Type B pancreatic cell (in vitro differentiated cells): Measurements from ENCODE around the gene REPS1. TPM values are rescaled to one million over a fixed set of nuclear protein-coding genes. Genes with fewer than 3 reads are reported as not detected.

ENCODE experiments used
- DNase-seq: peaks from one replicate; pipeline ENCODE4 v3.0.0; 2021; ENCODE audit warnings: mixed read lengths; ENCODE audit not compliant: unreplicated experiment; ENCODE audit errors: extremely low spot score
- H3K27ac Mint-ChIP-seq: 2 replicates; pipeline ENCODE4 v1.8.0; 2021; ENCODE audit warnings: mild to moderate bottlenecking, mixed read lengths
- H3K27me3 Mint-ChIP-seq: 2 replicates; pipeline ENCODE4 v1.8.0; 2021; ENCODE audit warnings: mixed read lengths
- H3K36me3 Mint-ChIP-seq: 2 replicates; pipeline ENCODE4 v1.8.0; 2021; ENCODE audit warnings: mixed read lengths
- H3K4me1 Mint-ChIP-seq: one replicate; pipeline ENCODE4 v1.8.0; 2021; ENCODE audit warnings: mixed read lengths; ENCODE audit not compliant: unreplicated experiment
- H3K4me3 Mint-ChIP-seq: 2 replicates; pipeline ENCODE4 v1.8.0; 2021; ENCODE audit warnings: mild to moderate bottlenecking, mixed read lengths
- H3K9me3 Mint-ChIP-seq: 2 replicates; pipeline ENCODE4 v1.8.0; 2021; ENCODE audit warnings: mixed read lengths
- CTCF ChIP-seq: fragments of 200-600 bp; sonication (generic); conservative IDR thresholded peaks from 2 replicates; pipeline ENCODE4 v1.5.0; 2021; ENCODE audit warnings: antibody characterized with exemption, mild to moderate bottlenecking
- total RNA-seq: library from RNA; stranded (reverse); gene quantifications from 2 replicates; pipeline ENCODE4 v1.2.1, GENCODE V29; 2021; ENCODE audit warnings: low replicate concordance

Gene REPS1
- total RNA-seq, 1 donor from 2014 or later: 57.0 TPM

- Mint-ChIP-seq H3K27ac (no peak overlapping the region), H3K4me1 (no peaks in the 10 kb centered on the region), H3K9me3 (no peaks in the 10 kb centered on the region), H3K4me3 (no peak overlapping the region), H3K27me3 (no peaks in the 10 kb centered on the region), H3K36me3 (peaks cover 62% of the 10 kb centered on the region)
- no peak for TF ChIP-seq CTCF
- DNase-seq: no peak
Observed at GRCh38 chr6:138909511-138909910, 78.5 kb downstream of the REPS1 start.

DNA sequence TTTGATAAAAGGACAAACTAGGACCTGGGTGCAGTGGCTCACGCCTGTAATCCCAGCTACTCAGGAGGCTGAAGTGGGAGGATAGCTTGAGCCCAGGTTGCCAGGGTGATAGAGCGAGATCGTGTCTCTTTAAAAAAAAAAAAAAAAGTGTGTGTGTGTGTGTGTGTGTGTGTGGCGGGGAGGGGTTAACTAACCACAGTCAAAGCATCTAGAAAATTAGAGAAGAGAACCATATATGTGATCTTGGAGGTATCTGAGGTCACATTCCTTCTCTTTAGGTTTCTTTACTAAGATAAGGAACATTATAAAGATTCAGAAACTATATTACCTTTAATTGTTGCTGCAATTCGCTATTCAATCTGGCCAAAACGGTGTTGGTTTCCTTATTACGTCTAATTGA, 80.9 kb downstream of the REPS1 start:
- Mint-ChIP-seq H3K36me3 (peaks cover 42% of the 10 kb centered on the region), H3K4me3 (no peak overlapping the region), H3K9me3 (no peaks in the 10 kb centered on the region), H3K27me3 (no peaks in the 10 kb centered on the region), H3K4me1 (no peaks in the 10 kb centered on the region), H3K27ac (no peak overlapping the region)
- TF ChIP-seq CTCF: no peak
- no peak for DNase-seq

DNA sequence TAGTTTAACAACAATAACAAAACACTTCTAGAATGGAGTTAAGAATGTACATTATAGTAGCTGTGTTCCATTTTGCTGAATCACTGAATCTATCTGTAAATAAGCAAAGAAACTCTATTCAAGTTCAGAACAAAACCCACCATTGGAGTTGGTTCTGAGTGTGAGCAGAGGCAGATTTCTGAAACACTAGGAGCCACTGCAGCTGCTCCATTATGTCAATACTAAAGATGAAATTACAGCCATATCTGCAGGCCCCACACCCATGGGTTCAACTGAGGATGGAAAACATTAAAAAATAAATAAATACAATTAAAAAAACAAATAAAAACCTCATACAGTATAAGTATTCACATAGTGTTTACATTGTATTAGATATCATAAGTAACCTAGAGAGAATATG, 91.0 kb downstream of the REPS1 start:
- TF ChIP-seq CTCF: no peak
- Mint-ChIP-seq H3K27ac (no peak overlapping the region), H3K4me1 (no peaks in the 10 kb centered on the region), H3K4me3 (no peak overlapping the region), H3K36me3 (peaks cover 40% of the 10 kb centered on the region), H3K27me3 (no peaks in the 10 kb centered on the region), H3K9me3 (no peaks in the 10 kb centered on the region)
- no peak for DNase-seq

DNA sequence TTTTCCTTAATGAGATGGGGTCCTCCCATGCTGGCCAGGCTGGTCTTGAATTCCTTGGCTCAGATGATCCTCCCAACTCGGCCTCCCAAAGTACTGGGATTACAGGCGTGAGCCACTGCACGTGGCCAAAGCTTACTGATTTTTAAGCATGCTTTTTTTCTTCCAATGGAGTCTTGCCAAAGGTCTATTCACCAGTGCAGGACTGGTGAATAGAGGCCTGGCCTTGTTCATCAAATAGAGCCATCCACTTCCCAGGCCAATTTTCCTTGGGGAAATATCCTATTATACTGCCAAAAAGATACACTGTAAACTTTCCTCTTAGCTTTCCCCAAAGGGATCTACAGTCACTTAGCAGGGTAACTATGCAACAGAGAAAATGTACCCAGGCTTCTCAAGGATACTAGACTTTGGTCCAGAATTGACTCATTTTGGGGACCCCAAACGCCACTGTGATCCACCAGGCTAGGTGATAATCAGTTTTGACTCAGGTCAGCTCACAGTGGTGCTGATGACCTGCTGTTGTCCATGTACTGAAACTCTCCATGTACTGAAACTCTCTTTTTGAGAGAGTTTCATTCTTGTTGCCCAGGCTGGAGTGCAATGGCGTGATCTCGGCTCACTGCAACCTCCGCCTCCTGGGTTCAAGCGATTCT, 91.8 kb downstream of the REPS1 start:
- Mint-ChIP-seq H3K36me3 (peaks cover 43% of the 10 kb centered on the region), H3K27me3 (no peaks in the 10 kb centered on the region), H3K4me1 (no peaks in the 10 kb centered on the region), H3K9me3 (no peaks in the 10 kb centered on the region), H3K4me3 (no peak overlapping the region), H3K27ac (no peak overlapping the region)
- TF ChIP-seq CTCF: no peak
- no peak for DNase-seq

- no peak for DNase-seq
- peaks cover 12% of the 10 kb centered on the region for H3K36me3 Mint-ChIP-seq
- H3K4me1 Mint-ChIP-seq: no peaks in the 10 kb centered on the region
- no peak overlapping the region for H3K4me3 Mint-ChIP-seq
- H3K27ac Mint-ChIP-seq: no peak overlapping the region
- TF ChIP-seq CTCF: no peak
- no peaks in the 10 kb centered on the region for H3K9me3 Mint-ChIP-seq
- no peaks in the 10 kb centered on the region for H3K27me3 Mint-ChIP-seq
Observed at GRCh38 chr6:138891255-138891986, 96.6 kb downstream of the REPS1 start.
